Measurements from ENCODE around the gene GRID2.

- TF ChIP-seq SP1 (IDR thresholded peaks at IDR 0.05), result no peak
- no peak for TF ChIP-seq MAX (IDR thresholded peaks at IDR 0.05)
Observed at GRCh38 chr4:93448691-93449293, 1145.0 kb downstream of the GRID2 start.

Measured in liver (tissue), 2 donors.